GM23338 (cell line): Measurements from ENCODE around the gene GKN1.

ENCODE experiments used
- CREB1 ChIP-seq: fragments of 250-450 bp; sonication (Bioruptor Pico); IDR thresholded peaks from 2 replicates; pipeline ENCODE4 v1.5.0; 2020; ENCODE audit warnings: low read depth, mild to moderate bottlenecking, moderate library complexity
- CTCF ChIP-seq, 2 experiments: fragments of 200-600 bp in 1 of 2; sonication (generic) in 1 of 2; conservative IDR thresholded peaks; 2 replicates each; pipeline versions ENCODE4 v1.5.1 to v1.6.1; 2016 to 2017; ENCODE audit warnings: antibody characterized with exemption in 2 of 2, low read depth in 2 of 2, mild to moderate bottlenecking in 2 of 2, moderate library complexity in 1 of 2
- ETS1 ChIP-seq: IDR thresholded peaks from 2 replicates; pipeline ENCODE4 v1.6.1; 2016; ENCODE audit warnings: antibody characterized with exemption
- EZH2 ChIP-seq: fragments of 200-600 bp; sonication (generic); IDR thresholded peaks from one replicate; pipeline ENCODE4 v1.8.0; 2017; ENCODE audit warnings: antibody characterized with exemption, mild to moderate bottlenecking, low read depth; ENCODE audit not compliant: unreplicated experiment
- EZH2phosphoT487 ChIP-seq: fragments of 200-600 bp; sonication (generic); IDR thresholded peaks from one replicate; pipeline ENCODE4 v1.8.1; 2018; ENCODE audit warnings: antibody characterized with exemption; ENCODE audit not compliant: unreplicated experiment
- REST ChIP-seq: IDR thresholded peaks from one replicate; pipeline ENCODE4 v1.6.1; 2018; ENCODE audit warnings: antibody characterized with exemption; ENCODE audit not compliant: unreplicated experiment

GRCh38 chr2:69017080-69017479 is 42.6 kb downstream of the GKN1 start:
- TF ChIP-seq REST = no peak
- TF ChIP-seq EZH2 = no peak
- no peak for TF ChIP-seq CREB1
- TF ChIP-seq CTCF (conservative IDR thresholded peaks at IDR 0.05; ENCODE audit: low read depth in 2 of 2) = no peak
- TF ChIP-seq EZH2phosphoT487 = no peak
- no peak for TF ChIP-seq ETS1
